Epithelial cell of prostate (primary cell): Measurements from ENCODE around the gene PCDHGA8.
"Not testable (repeated sequence)": the region's sequence is repeated elsewhere in the genome, so short reads cannot be mapped to it uniquely, and the experiment has no call there.

ENCODE experiments used
- DNase-seq: peaks from one replicate; pipeline ENCODE4 v3.0.0-alpha.2; 2011; ENCODE audit warnings: low read depth, low spot score
- H3K27ac ChIP-seq: fragments of 450-650 bp; 2 replicates; pipeline ENCODE4 v1.5.1; 2017; ENCODE audit warnings: mild to moderate bottlenecking

The PCDHGA8 gene

DNA sequence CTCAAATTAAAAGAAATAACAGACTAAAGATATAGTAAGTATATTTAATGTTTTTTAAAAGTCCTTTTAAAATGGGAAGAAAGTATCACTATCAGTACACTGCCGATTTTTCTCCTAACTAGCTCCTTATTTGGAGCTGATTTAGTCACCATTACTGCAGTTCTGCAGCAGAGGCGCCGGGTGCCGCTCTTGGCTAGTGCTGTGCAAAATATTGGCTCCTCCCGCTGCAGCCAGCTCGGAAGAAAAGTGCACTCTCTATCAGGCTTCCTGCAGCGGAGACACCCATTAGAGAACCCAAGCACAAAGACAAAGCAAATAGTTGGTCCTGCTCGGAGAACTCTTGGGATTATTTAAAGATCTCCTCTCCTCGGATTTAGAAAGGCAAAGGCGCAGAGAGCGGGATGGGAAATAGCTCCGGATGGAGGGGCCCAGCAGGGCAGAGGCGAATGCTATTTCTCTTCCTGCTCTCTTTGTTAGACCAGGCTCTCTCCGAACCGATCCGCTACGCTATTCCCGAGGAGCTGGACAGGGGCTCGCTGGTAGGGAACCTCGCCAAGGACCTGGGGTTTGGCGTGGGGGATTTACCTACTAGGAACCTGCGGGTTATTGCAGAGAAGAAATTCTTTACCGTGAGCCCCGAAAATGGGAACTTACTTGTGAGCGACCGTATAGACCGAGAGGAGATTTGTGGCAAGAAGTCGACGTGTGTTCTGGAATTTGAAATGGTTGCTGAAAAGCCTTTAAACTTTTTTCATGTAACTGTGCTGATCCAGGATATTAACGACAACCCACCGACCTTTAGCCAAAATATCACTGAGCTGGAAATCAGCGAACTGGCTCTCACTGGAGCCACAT, 22.2 kb upstream of the PCDHGA8 start, which contains the start of gene PCDHGB3:
TSS of gene PCDHGB3 (plus strand) at position 249 of the 855 bp plus-strand sequence. CDS start at position 402, 153 bp downstream.
- no peak for DNase-seq
- H3K27ac ChIP-seq: no peak within 1 kb of the TSS

DNA sequence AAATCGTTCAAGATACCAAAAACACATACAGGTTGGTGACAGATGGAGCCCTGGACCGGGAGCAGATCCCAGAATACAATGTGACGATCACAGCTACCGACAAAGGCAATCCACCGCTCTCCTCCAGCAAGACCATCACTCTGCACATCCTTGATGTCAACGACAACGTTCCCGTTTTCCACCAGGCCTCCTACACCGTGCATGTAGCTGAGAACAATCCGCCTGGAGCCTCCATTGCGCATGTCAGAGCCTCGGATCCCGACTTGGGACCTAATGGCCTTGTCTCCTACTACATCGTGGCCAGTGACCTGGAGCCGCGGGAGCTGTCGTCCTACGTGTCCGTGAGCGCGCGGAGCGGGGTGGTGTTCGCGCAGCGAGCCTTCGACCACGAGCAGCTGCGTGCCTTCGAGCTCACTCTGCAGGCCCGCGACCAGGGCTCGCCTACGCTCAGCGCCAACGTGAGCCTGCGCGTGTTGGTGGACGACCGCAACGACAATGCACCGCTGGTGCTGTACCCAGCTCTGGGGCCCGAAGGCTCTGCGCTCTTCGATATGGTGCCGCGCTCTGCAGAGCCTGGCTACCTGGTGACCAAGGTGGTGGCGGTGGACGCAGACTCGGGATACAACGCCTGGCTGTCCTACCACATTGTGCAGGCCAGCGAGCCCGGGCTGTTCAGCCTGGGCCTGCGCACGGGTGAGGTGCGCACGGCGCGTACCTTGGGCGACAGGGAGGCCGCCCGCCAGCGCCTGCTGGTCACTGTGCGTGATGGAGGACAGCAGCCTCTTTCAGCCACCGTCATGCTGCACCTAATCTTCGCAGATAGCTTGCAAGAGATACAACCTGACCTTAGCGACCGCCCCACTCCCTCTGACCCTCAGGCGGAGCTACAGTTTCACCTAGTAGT, 20.6 kb upstream of the PCDHGA8 start:
- no peak overlapping the region for H3K27ac ChIP-seq
- DNase-seq: no peak

DNA sequence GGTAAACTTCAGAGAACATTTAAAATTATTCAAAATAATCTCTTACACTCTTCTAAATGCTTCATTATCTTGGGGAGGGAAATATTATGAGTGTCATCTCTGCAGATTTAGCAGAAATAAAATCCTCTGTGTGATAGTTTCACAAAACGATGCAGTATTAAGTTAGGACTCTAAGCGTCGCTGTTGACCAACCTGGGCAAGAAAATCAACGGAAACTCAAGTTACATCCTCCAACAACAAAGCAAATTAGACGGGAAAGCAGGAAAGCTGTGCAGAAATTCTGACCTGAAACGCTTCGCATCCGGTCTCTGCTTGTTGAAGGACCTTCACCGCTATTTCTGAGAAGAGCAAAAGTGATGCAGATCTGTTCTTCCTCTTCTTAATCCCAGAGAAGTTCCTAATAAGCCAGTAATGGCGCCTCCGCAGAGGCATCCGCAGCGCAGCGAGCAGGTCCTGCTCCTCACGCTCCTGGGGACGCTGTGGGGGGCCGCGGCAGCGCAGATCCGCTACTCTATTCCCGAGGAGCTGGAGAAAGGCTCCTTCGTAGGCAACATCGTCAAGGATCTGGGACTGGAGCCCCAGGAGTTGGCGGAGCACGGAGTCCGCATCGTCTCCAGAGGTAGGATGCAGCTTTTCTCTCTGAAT, 18.6 kb upstream of the PCDHGA8 start, which contains the start of gene PCDHGA6:
TSS of gene PCDHGA6 (plus strand) at position 219 of the 645 bp plus-strand sequence. CDS start at position 412, 193 bp downstream.
- H3K27ac ChIP-seq: no peak within 1 kb of the TSS
- no peak for DNase-seq

- no peak overlapping the region for H3K27ac ChIP-seq
- DNase-seq: no peak
These were observed 17.8 kb upstream of the PCDHGA8 start for GRCh38 chr5:141374627-141375026.

GRCh38 chr5:141375444-141376155, 16.8 kb upstream of the PCDHGA8 start:
- not testable (repeated sequence) for H3K27ac ChIP-seq, DNase-seq

- no peak for DNase-seq
- H3K27ac ChIP-seq: no peak within 1 kb of the TSS
These were observed 9.8 kb upstream of the PCDHGA8 start, which contains the start of gene PCDHGA7 for GRCh38 chr5:141382469-141383294. Gene PCDHGA7, plus strand, starts transcription at chr5:141382742. Its CDS starts 158 bp downstream, at chr5:141382900.

DNA sequence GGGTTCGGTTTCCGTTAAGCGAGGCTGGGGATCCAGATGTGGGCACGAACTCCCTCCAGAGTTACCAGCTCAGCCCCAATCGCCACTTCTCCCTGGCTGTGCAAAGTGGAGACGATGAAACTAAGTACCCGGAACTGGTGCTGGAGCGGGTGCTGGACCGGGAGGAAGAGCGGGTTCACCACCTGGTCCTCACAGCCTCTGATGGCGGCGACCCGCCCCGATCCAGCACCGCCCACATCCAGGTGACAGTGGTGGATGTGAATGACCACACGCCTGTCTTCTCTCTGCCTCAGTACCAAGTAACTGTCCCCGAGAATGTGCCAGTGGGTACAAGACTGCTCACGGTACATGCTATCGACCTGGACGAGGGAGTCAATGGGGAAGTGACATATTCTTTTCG, 9.1 kb upstream of the PCDHGA8 start:
- H3K27ac ChIP-seq: no peak overlapping the region

GRCh38 chr5:141384471-141385267, 7.8 kb upstream of the PCDHGA8 start:
- no peak overlapping the region for H3K27ac ChIP-seq
- DNase-seq: no peak

More for the DNA sequence above, 9.1 kb upstream of the PCDHGA8 start:
- DNase-seq: no peak

GRCh38 chr5:141387557-141388311, 4.7 kb upstream of the PCDHGA8 start, which contains the start of gene PCDHGB4:
Gene PCDHGB4, plus strand, starts transcription at chr5:141387698. Its CDS starts 187 bp downstream, at chr5:141387885.
- H3K27ac ChIP-seq, DNase-seq: not testable (repeated sequence)

GRCh38 chr5:141388661-141389060, 3.8 kb upstream of the PCDHGA8 start:
- H3K27ac ChIP-seq: no peak overlapping the region
- no peak for DNase-seq

DNA sequence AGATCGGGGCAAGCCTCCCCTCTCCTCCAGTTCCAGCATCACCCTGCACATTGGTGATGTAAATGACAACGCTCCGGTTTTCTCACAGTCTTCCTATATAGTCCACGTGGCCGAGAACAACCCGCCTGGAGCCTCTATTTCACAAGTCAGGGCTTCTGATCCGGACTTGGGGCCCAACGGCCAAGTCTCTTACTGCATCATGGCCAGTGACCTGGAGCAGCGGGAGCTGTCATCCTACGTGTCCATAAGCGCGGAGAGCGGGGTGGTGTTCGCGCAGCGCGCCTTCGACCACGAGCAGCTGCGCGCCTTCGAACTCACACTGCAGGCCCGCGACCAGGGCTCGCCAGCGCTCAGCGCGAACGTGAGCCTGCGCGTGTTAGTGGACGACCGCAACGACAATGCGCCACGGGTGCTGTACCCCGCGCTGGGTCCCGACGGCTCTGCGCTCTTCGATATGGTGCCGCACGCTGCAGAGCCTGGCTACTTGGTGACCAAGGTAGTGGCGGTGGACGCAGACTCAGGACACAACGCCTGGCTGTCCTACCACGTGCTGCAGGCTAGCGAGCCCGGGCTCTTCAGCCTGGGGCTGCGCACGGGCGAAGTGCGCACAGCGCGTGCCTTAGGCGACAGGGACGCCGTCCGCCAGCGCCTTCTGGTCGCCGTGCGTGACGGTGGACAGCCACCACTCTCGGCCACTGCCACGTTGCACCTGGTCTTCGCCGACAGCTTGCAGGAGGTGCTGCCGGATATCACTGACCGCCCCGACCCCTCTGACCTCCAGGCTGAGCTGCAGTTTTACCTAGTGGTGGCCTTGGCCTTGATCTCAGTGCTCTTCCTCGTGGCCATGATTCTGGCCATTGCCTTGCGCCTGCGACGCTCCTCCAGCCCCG, 3.0 kb upstream of the PCDHGA8 start:
- H3K27ac ChIP-seq: no peak overlapping the region
- no peak for DNase-seq

DNA sequence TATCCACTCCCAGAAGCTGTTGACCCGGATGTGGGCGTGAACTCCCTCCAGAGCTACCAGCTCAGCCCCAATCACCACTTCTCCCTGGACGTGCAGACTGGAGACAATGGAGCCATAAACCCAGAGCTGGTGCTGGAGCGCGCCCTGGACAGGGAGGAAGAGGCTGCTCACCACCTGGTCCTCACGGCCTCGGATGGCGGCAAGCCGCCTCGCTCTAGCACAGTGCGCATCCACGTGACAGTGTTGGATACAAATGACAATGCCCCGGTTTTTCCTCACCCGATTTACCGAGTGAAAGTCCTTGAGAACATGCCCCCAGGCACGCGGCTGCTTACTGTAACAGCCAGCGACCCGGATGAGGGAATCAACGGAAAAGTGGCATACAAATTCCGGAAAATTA, 834 bp downstream of the PCDHGA8 start:
- DNase-seq: no peak
- H3K27ac ChIP-seq: no peak overlapping the region

DNA sequence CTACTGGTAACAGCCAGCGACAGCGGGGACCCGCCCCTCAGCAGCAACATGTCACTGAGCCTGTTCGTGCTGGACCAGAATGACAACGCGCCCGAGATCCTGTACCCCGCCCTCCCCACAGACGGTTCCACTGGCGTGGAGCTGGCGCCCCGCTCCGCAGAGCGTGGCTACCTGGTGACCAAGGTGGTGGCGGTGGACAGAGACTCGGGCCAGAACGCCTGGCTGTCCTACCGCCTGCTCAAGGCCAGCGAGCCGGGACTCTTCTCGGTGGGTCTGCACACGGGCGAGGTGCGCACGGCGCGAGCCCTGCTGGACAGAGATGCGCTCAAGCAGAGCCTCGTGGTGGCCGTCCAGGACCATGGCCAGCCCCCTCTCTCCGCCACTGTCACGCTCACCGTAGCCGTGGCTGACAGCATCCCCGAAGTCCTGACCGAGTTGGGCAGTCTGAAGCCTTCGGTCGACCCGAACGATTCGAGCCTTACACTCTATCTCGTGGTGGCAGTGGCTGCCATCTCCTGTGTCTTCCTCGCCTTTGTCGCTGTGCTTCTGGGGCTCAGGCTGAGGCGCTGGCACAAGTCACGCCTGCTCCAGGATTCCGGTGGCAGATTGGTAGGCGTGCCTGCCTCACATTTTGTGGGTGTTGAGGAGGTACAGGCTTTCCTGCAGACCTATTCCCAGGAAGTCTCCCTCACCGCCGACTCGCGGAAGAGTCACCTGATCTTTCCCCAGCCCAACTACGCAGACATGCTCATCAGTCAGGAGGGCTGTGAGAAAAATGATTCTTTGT, 2.2 kb downstream of the PCDHGA8 start:
- DNase-seq, H3K27ac ChIP-seq: not testable (repeated sequence)

DNA sequence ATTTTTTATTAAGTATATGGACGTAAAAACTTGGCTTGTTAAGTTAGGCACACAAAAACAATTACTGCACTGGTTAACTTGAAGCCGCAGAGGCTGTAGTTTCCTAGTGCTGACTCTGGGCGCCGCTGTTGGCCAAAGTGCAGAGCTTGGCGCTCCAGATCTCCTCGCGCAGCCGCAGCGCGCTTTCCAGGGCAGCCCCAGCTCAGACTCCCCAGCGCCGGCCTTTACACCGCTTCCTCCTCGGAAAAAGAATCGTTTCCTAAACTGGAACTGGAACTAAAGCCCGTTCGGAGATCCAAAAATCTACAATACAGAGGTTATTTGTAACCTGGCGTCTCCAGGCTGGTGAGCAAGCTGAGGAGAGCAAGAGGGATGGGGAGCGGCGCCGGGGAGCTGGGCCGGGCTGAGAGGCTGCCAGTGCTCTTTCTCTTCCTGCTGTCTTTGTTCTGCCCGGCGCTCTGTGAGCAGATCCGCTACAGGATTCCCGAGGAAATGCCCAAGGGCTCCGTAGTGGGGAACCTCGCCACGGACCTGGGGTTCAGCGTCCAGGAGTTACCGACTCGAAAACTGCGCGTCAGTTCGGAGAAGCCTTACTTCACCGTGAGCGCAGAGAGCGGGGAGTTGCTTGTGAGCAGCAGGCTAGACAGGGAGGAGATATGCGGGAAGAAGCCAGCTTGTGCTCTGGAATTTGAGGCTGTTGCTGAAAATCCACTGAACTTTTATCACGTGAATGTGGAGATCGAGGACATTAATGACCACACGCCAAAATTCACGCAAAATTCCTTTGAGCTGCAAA, 5.5 kb downstream of the PCDHGA8 start, which contains the start of gene PCDHGB5:
TSS of gene PCDHGB5 (plus strand) at position 192 of the 796 bp plus-strand sequence. CDS start at position 373, 181 bp downstream.
- DNase-seq, H3K27ac ChIP-seq: not testable (repeated sequence)
